SKM-1 (cell line): ENCODE measurements around the gene TRAPPC4.
"Not testable (repeated sequence)": the region's sequence is repeated elsewhere in the genome, so short reads cannot be mapped to it uniquely, and the experiment has no call there.

Experiments used
- DNase-seq: peaks from one replicate; lab custom pipeline; 2025; ENCODE audit not compliant: unreplicated experiment; lab: John Stamatoyannopoulos, UW

Gene TRAPPC4, protein sequence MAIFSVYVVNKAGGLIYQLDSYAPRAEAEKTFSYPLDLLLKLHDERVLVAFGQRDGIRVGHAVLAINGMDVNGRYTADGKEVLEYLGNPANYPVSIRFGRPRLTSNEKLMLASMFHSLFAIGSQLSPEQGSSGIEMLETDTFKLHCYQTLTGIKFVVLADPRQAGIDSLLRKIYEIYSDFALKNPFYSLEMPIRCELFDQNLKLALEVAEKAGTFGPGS

DNA sequence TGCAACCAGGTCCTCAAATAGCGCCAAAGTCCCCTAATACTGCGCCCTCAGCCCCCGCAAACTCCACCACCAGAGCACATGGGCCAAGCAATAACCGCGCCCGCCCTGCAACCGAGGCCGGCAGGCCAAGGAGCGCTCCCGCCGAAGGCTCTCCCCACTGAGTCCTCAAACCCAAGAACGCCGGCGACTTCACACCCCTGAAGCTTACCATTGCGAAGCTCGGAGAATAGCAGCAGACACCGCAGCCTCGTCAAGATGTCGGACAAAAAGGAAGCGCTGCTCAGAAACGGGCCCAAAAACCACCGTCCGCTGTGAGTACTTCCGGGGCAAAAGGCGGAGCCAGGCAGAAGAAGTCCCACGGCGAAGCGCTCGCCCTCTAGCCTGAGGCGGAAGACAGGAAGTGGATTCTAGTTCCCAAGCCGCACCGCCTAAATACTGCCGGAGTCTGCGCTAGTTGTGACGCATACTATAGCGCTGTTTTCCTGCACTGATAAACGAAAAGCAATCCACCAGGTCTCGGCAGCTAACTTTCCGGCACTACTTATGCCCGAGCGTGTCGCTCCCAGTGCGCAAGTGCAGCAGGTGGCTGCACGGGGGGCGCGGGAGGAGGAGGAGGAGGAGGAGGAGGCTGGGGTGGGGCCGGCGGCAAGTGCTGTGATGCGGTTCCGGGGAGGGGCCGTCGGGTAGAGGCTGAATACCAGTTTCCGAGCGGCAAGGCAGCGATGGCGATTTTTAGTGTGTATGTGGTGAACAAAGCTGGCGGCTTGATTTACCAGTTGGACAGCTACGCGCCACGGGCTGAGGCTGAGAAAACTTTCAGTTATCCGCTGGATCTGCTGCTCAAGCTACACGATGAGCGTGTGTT lies at the start of gene TRAPPC4, which contains the start of gene RPS25:
Gene TRAPPC4 (plus strand): TSS at position 693 of the 865 bp plus-strand sequence. CDS start 30 bp downstream, at position 723.
Gene RPS25 (minus strand): TSS at position 270 of the 865 bp plus-strand sequence. CDS start 59 bp downstream, at position 211.
- DNase-seq = peak; percentile 94

DNA sequence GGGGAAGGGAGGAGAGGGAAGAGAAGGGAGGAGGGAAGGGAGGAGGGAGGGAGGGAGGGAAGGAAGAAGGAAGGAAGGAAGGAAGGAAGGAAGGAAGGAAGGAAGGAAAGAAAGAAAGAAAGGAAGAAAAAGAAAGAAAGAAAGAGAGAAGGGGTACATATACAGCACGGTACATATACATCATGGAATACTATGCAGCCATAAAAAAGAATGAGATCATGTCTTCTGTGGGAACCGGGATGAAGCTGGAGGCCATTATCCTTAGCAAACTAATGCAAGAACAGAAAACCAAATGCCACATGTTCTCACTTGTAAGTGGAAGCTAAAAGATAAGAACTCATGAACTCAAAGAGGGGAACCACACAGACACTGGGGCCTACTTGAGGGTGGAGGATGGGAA lies 49.1 kb upstream of the TRAPPC4 start:
- not testable (repeated sequence) for DNase-seq

DNA sequence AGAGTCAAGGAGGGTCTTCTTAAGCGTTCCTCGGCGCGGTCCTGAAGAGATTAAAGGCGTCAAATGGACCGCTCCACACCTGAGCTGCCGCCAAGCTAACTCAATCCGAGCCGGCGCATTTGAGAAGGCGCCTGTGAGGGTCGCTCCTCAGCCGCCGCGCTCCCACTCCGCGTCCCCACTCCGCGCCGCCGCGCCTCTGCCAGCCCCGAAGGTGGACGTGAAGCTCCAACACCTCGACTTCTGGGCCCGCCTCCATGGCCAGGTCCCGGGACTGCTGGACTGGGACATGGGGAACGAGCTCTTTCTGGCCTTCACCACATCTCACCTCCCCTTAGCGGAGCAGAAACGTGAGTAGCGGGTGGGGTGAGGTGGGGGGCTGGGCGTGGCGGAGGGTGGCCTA lies 46.9 kb upstream of the TRAPPC4 start, which contains the start of gene FOXR1:
Gene FOXR1 (plus strand): TSS at position 116 of the 400 bp plus-strand sequence. CDS start 171 bp downstream, at position 287.
- DNase-seq = no peak

DNA sequence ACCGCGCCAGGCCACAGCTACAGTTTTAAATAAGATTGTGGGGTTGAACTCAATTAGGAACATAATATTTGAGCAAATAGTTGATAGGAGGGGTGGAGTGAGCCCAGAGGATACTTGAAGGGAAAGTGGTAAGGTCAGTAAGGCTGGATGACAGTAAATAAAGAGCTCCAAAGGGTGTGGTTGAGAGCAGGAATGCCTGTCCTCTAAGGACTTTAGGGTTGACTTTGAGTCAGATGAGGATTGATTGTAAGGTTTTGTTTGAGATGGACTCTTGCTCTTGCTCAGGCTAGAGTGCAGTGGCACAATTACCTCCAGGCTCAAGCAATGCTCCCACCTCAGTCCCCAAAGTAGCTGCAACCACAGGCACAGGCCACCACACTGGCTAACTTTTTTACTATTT lies 44.6 kb upstream of the TRAPPC4 start:
- no peak for DNase-seq

DNA sequence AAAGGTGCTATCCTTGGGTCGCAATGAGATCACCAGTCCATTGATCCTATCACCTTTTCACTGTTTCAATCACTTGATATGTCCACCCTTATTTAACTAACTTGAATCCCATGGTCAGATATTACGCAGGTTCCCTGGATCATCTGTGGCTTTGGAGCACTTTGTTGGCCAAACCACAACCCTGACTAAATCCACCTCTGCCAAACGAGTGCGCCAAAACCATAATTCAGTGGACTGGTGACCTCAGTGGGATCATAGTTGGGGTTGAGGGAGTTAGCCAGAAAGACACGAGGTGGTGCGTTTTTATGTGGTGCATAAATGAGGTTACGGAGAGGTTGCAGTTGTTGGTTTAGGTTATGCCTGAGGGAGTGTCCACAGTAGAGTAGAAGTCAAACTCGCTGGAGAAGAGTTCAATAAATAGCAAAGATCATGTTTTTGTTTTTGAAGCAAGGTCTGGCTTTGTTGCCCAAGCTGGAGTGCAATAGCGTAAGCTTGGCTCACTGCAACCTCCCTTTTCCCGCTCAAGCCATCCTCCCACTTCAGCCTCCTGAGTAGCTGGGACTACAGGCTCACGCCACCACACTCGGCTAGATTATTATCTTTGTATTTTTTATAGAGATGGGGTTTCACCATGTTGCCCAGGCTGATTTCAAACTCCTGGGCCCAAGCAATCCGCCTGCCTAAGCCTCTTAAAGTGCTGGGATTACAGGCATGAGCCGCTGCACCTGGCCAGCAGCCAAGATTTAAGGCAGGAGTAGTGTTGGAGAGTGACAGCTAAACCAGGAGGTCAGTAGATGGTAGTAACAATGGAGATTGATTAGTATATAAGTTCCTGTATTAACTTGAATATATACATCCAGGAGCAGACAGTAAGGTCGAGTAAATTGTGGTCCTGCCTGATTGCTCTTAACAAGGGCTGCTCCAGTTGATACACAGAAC lies 42.5 kb upstream of the TRAPPC4 start:
- DNase-seq = no peak

DNA sequence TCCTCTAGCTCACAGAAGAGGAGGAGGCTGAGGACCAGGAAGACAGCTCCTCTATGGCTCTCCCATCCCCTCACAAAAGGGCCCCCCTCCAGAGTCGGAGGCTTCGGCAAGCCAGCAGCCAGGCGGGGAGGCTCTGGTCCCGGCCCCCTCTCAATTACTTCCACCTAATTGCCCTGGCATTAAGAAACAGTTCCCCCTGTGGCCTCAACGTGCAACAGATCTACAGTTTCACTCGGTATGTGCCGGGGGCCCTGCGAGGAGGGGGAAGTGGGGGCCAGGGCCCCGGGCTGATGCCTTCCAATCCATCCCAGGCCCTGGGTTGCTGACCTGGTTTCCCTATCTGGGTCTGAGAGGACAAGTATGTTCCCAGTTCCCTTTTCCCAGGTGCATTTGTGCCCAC lies 39.1 kb upstream of the TRAPPC4 start:
- peak; percentile 39 for DNase-seq

DNA sequence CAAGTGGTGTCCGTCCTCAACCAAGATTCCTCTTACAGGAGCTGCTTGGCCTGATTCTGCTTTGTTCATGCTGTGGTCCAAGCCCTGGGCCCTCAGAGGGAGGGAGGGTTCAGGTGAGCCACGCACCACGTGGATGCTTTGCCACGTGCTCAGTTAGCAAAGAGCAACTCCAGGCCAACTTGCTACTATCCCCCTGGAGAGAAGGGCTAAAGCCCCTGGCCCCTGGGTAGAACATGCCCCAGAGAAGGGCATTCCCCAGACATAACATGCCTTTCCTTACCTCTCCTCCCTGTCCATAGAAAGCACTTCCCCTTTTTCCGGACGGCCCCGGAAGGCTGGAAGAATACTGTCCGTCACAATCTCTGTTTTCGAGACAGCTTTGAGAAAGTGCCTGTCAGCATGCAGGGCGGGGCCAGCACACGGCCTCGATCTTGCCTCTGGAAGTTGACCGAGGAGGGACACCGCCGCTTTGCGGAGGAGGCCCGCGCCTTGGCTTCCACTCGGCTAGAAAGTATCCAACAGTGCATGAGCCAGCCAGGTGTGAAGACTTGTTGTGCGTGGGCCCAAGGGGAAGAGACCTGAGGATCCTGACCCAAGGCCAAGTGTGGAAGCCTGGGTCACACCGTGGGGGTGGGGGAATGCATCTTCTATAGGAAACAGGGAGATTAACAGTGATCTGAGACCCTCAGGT lies 38.2 kb upstream of the TRAPPC4 start:
- no peak for DNase-seq

DNA sequence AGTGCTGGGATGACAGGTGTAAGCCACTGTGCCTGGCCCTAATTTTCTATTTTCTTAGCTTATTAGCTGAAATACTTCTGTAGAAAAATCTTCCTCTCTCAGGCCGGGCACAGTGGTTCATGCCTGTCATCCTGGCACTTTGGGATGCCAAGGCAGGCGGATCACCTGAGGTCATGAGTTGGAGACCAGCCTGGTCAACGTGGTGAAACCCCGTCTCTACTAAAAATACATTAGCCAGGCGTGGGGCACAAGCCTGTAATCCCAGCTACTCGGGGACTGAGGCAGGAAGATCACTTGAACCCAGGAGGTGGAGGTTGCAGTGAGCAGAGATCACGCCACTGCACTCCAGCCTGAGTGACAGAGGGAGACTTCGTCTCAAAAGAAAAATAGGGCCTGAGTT lies 34.2 kb upstream of the TRAPPC4 start:
- not testable (repeated sequence) for DNase-seq

DNA sequence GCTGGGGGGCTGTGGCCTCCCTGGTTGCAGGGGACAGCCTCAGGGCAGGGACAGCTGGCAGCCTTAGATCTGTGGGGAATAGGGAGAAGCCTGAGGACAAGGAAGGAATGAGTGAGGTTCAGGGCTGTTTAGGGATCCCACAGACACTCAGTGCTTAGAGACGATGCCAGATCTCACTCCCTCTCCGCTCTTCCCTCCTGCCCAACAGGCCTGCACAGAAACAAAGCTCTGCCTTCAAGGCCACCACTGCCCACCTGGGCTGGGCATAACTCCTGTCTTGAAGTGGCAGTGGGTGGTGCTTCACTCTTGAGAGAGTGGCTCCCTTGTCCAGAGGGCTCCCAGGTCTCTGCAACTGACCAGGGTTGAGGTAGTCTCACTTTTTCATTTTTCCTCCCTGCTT lies 33.7 kb upstream of the TRAPPC4 start:
- DNase-seq = no peak

DNA sequence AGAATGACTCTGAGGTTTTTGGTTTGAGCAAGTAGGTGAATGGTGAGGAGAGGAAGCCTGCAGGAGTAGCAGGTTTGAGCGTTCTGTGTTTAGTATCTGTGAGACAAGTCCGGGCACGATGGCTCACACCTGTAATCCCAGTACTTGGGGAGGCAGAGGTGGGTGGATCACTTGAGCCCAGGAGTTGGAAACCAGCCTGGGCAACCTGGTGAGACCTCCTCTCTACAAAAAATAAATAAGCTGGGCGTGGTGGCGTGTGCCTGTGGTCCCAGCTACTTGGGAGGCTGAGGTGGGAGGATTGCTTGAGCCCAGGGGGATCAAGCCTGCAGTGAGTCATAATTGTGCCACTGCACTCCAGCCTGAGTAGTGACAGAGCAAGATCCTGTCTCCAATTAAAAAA lies 30.3 kb upstream of the TRAPPC4 start:
- DNase-seq = no peak

DNA sequence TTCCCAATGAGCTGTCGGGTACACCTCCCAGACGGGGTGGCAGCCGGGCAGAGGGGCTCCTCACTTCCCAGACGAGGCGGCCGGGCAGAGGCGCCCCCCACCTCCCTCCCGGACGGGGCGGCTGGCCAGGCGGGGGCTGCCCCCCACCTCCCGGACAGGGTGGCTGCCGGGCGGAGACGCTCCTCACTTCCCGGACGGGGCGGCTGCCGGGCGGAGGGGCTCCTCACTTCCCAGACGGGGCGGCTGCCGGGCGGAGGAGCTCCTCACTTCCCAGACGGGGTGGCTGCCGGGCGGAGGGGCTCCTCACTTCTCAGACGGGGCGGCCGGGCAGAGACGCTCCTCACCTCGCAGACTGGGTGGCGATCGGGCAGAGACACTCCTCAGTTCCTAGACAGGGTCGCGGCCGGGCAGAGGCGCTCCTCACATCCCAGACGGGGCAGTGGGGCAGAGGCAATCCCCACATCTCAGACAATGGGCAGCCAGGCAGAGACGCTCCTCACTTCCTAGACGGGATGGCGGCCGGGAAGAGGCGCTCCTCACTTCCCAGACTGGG lies 27.0 kb upstream of the TRAPPC4 start:
- not testable (repeated sequence) for DNase-seq

DNA sequence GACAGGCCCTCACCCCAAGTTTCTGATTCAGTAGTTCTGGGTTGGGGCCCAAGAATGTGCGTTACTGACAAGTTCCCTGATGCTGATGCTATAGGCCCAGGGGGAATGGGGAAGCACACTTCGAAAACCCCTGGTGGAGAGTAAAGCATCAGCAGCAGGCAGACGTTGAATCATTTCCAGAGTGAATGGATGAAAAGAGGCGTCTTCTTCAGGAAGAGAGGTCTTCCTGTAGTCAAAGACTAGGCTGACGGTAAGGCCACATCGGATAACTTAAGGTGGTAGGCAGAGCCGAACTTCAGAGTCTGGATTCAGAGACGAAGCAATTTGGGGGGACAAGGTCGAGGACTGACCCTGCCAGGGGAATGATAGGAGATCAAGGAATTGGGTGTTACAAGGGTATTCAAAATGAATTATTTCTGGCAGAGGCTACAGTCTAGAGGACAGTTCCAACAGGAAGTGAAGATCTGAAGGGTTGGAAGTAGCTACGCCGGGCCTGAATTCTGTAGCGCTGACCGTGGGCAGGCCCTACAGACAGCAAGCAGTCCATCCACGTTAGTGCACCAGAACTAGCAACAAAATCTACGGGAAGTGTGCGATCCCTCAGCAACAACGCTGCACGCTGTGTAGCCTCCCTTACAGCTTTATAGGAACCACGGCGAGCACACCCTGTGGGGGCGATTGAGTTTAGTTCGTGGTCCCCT lies 21.5 kb upstream of the TRAPPC4 start:
- DNase-seq = peak; percentile 30

DNA sequence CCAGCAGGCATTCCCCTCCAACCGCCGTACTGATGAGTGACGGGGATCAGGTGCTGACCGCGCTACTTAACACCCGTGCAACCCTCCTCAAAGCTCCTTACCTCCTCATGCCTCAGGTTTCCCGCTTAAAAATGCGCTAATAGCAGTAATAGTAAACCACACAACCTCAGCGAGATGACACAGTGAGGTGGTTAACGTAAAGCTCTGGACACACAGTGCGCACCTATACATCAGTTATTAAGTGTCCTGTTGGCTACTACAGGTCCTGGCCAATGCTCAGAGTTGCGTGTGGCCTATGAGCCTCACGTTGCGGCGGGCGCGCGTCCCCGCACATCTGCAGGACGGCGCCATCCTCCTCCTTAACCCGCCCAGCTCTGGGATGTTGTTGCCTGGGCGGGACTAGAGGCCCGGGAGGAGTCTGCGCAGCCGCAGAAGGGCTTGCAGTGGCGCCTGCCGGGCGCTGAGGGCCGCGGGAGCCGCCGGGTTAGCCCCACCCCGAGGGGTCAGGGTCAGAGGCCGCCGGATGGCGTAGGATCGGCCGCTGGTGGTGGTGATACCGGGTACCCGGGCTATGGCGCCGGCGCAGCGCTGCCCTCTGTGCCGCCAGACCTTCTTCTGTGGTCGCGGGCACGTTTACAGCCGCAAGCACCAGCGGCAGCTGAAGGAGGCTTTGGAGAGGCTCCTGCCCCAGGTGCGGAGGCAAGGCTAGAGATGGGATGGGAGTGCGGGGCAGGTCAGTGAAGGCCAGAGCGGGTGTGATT lies 20.8 kb upstream of the TRAPPC4 start, which contains the start of gene CENATAC:
Gene CENATAC (plus strand): TSS at position 512 of the 761 bp plus-strand sequence. CDS start 60 bp downstream, at position 572.
- DNase-seq = peak; percentile 93

DNA sequence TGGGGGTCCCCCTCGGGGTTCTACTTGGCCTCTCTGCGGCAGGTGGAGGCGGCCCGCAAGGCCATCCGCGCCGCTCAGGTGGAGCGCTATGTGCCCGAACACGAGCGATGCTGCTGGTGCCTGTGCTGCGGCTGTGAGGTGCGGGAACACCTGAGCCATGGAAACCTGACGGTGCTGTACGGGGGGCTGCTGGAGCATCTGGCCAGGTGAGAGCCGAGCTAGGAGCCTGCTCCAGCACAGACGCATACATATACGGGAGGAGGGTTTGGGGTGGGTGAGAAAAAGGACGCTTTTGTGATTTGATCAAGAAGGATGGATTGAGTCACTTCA lies 20.2 kb upstream of the TRAPPC4 start:
- no peak for DNase-seq

DNA sequence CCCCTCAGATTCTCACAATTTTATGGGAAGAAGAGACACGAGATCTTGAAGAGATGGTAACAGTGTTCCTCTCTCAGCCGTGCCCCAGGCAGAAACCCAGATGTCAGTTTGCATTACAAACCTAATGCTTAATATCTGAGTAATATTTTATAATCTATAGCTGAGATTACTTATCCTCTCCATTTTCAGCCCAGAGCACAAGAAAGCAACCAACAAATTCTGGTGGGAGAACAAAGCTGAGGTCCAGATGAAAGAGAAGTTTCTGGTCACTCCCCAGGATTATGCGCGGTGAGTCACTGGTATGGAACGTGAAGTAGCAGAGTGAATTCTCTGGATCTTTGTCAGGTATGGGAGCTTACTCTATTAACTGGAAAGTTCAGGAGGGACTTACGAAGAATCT lies 19.7 kb upstream of the TRAPPC4 start:
- DNase-seq = no peak

DNA sequence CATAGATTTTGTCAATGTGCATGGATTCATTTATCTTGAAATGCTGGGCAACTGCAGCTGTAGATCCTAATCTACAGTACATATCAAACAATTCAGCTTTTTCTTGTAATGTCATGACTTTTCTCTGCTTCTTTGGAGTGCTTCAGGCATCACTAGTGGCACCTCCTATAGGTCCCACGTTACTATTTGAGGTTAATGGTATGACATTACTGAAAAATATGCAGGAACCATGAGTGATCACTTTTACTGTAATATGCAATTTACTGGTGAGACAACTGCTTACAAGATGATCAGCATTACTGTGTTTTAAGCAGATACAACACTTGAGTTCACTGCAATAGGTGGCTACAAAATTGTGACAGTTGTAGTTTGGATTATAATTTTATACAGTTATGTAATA lies 17.7 kb upstream of the TRAPPC4 start:
- DNase-seq = no peak

DNA sequence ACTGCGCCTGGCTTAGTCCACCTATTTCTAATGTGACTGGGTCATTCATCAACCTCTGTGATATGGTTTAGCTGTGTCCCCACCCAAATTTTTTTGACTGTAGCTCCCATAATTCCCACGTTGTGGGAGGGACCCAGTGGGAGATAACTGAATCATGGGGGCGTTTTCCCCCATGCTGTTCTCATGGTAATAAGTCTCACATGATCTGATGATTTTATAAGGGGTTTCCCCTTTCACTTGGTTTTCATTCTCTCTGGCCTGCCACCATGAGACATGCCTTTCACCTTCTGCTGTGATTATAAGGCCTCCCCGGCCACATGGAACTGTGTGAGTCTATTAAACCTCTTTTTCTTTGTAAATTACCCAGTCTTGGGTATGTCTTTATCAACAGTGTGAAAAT lies 11.9 kb upstream of the TRAPPC4 start:
- no peak for DNase-seq

DNA sequence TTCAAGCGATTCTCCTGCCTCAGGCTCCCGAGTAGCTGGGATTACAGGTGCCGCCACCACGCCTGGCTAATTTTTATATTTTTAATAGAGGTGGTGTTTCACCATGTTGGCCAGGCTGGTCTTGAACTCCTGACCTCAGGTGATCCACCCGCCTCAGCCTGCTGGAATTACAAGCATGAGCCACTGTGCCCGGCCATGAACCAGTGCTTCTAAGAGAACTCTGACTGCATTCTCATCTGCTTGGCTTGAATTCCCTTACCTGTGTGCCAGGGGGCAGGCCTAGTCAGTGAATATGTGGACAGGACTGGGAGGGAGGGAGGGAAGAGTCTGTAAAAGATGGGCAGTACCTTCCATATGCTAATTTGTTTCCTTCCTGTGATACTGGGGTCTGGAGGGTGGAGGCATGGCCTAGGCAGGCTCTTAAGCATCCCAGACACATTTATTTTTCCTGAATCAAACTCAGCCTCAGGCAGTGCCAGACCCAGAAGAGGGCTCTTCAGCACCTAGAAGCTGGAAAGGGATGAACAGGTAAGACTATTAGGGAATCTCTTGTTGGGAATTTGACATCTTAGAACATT lies 7.0 kb upstream of the TRAPPC4 start:
- no peak for DNase-seq
